ENCODE results near the gene COL4A2. TPM values are rescaled to one million over a fixed set of nuclear protein-coding genes. Genes with fewer than 3 reads are reported as not detected.

COL4A2 gene
- total RNA-seq, 1 experiment from 2014 or later = 1.6 TPM

DNA sequence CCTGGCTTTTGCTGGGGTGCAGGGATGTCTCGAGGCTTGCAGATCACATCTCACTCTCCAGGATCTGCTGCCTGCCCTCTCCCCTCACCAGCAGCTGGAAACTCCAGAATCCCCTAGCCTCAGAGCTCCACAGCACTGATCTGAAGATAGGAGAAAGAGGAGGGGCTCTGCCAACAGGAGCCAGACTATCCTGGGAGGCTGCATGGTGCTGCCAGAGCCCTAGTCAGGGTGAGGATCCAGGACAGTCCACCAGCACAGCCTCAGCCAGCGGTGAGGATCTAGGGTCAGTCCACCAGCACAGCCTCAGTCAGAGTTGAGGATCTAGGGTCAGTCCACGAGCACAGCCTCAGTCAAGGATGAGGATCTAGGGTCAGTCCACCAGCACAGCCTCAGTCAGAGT is 189.2 kb downstream of the COL4A2 start:
- no peaks in the 10 kb centered on the region for H3K9me3 ChIP-seq (ENCODE audit: control insufficient read depth in 1 of 2, insufficient read depth in 1 of 2, low read depth in 1 of 2, low read length in 2 of 2)
- ChIA-PET CTCF (interaction anchor here (0.6 kb wide), 1 partner anchor 41 kb away, joined by 3 read pairs; no protein-coding TSS in a partner anchor), POLR2A (no interaction called here), RAD21 (ENCODE audit: low non-redundant PET in 1 of 2, low total read pairs in 2 of 2, uncharacterized antibody in 2 of 2, unreplicated experiment in 2 of 2) (no interaction called here)
- H3K9ac ChIP-seq (ENCODE audit: low read length) = no peak overlapping the region
- no peak overlapping the region for H3K4me3 ChIP-seq (replicated peaks in 1 of 2; ENCODE audit: low read depth in 1 of 2, low read length in 2 of 2)
- no peaks in the 10 kb centered on the region for H4K20me1 ChIP-seq (ENCODE audit: insufficient read depth)
- no peaks in the 10 kb centered on the region for H3K27me3 ChIP-seq (ENCODE audit: insufficient read depth, low read length)
- H3K36me3 ChIP-seq (ENCODE audit: control insufficient read depth in 1 of 2, insufficient read depth in 2 of 2, low read length in 2 of 2) = no peaks in the 10 kb centered on the region
- no peak overlapping the region for H3K4me2 ChIP-seq (ENCODE audit: low read length)
- no peak overlapping the region for H2AFZ ChIP-seq (ENCODE audit: low read depth, low read length, poor library complexity, severe bottlenecking)
- ATAC-seq (no peak), DNase-seq (ENCODE audit: low read depth, low spot score) (no peak)
- intact Hi-C loops (cut with micrococcal nuclease) = no loop called here
- H3K27ac ChIP-seq (ENCODE audit: low read depth, low read length) = no peak overlapping the region
- no peak for TF ChIP-seq EGR1 (IDR thresholded peaks at IDR 0.05; ENCODE audit: low read depth)
- TF ChIP-seq, protein P1, sequence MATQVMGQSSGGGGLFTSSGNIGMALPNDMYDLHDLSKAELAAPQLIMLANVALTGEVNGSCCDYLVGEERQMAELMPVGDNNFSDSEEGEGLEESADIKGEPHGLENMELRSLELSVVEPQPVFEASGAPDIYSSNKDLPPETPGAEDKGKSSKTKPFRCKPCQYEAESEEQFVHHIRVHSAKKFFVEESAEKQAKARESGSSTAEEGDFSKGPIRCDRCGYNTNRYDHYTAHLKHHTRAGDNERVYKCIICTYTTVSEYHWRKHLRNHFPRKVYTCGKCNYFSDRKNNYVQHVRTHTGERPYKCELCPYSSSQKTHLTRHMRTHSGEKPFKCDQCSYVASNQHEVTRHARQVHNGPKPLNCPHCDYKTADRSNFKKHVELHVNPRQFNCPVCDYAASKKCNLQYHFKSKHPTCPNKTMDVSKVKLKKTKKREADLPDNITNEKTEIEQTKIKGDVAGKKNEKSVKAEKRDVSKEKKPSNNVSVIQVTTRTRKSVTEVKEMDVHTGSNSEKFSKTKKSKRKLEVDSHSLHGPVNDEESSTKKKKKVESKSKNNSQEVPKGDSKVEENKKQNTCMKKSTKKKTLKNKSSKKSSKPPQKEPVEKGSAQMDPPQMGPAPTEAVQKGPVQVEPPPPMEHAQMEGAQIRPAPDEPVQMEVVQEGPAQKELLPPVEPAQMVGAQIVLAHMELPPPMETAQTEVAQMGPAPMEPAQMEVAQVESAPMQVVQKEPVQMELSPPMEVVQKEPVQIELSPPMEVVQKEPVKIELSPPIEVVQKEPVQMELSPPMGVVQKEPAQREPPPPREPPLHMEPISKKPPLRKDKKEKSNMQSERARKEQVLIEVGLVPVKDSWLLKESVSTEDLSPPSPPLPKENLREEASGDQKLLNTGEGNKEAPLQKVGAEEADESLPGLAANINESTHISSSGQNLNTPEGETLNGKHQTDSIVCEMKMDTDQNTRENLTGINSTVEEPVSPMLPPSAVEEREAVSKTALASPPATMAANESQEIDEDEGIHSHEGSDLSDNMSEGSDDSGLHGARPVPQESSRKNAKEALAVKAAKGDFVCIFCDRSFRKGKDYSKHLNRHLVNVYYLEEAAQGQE (IDR thresholded peaks at IDR 0.05; ENCODE audit: low read depth) = no peak
- TF ChIP-seq POLR2AphosphoS5 (IDR thresholded peaks at IDR 0.05; ENCODE audit: low read depth, low read length) = no peak
- no peak for TF ChIP-seq EZH2phosphoT487 (IDR thresholded peaks at IDR 0.05; ENCODE audit: borderline replicate concordance)
- TF ChIP-seq, protein P2, sequence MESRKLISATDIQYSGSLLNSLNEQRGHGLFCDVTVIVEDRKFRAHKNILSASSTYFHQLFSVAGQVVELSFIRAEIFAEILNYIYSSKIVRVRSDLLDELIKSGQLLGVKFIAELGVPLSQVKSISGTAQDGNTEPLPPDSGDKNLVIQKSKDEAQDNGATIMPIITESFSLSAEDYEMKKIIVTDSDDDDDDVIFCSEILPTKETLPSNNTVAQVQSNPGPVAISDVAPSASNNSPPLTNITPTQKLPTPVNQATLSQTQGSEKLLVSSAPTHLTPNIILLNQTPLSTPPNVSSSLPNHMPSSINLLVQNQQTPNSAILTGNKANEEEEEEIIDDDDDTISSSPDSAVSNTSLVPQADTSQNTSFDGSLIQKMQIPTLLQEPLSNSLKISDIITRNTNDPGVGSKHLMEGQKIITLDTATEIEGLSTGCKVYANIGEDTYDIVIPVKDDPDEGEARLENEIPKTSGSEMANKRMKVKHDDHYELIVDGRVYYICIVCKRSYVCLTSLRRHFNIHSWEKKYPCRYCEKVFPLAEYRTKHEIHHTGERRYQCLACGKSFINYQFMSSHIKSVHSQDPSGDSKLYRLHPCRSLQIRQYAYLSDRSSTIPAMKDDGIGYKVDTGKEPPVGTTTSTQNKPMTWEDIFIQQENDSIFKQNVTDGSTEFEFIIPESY (IDR thresholded peaks at IDR 0.05; ENCODE audit: extremely low read depth, insufficient replicate concordance, low read length) = no peak
- no peak for TF ChIP-seq SP1 (IDR thresholded peaks at IDR 0.05; ENCODE audit: low read depth)
- TF ChIP-seq CBX3 (IDR thresholded peaks at IDR 0.05; ENCODE audit: low read depth) = no peak
- TF ChIP-seq JUND (IDR thresholded peaks at IDR 0.05) = no peak
- TF ChIP-seq CEBPB (IDR thresholded peaks at IDR 0.05; ENCODE audit: low read depth) = no peak
- no peak for TF ChIP-seq TCF7L2 (IDR thresholded peaks at IDR 0.05; ENCODE audit: borderline replicate concordance, extremely low read depth, insufficient read depth, insufficient read length)
- TF ChIP-seq SIN3A (IDR thresholded peaks at IDR 0.05; ENCODE audit: low read depth) = no peak
- TF ChIP-seq, protein P3, sequence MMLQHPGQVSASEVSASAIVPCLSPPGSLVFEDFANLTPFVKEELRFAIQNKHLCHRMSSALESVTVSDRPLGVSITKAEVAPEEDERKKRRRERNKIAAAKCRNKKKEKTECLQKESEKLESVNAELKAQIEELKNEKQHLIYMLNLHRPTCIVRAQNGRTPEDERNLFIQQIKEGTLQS (IDR thresholded peaks at IDR 0.05) = no peak
- no peaks in the 10 kb centered on the region for H3K9me2 ChIP-seq (ENCODE audit: insufficient read depth)
- H3K4me1 ChIP-seq (ENCODE audit: control insufficient read depth in 1 of 2, insufficient read depth in 2 of 2, low read length in 2 of 2) = peaks cover 0 to 11% of the 10 kb centered on the region in 2 experiments; a peak in 1 of 4 replicates
- no peaks in the 10 kb centered on the region for H3K79me2 ChIP-seq (ENCODE audit: insufficient read depth, low read length)
- BruUV-seq (replicated peaks) = no TSS peak
